ENCODE measurements around the gene IL23A.

IL23A gene

DNA sequence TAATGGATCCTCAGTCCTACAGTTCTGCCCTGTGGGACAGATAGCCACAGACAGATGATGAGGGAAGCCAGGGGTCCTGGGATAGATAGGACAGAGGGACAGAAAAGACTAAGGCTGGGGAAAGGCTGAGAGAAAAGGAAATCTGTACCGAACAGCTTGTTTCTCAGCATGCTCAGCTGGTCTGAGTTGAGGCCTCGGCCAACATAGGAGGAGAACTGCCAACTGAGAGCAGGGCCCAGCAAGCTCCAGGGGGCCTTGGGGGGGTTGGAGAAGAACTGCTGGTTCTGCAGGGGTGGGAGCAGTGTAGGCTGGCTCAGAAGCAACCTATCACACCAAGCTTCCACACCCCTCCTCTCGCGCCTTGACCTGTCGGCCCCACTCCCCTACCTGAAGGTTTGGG is 10.1 kb downstream of the IL23A start:
- H3K36me3 ChIP-seq (ENCODE audit: control insufficient read depth, insufficient read depth, low read length) = no peaks in the 10 kb centered on the region
- H3K9me3 ChIP-seq (ENCODE audit: control insufficient read depth, low read length) = no peaks in the 10 kb centered on the region
- TF ChIP-seq, protein P1, sequence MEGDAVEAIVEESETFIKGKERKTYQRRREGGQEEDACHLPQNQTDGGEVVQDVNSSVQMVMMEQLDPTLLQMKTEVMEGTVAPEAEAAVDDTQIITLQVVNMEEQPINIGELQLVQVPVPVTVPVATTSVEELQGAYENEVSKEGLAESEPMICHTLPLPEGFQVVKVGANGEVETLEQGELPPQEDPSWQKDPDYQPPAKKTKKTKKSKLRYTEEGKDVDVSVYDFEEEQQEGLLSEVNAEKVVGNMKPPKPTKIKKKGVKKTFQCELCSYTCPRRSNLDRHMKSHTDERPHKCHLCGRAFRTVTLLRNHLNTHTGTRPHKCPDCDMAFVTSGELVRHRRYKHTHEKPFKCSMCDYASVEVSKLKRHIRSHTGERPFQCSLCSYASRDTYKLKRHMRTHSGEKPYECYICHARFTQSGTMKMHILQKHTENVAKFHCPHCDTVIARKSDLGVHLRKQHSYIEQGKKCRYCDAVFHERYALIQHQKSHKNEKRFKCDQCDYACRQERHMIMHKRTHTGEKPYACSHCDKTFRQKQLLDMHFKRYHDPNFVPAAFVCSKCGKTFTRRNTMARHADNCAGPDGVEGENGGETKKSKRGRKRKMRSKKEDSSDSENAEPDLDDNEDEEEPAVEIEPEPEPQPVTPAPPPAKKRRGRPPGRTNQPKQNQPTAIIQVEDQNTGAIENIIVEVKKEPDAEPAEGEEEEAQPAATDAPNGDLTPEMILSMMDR (IDR thresholded peaks at IDR 0.05) = no peak

DNA sequence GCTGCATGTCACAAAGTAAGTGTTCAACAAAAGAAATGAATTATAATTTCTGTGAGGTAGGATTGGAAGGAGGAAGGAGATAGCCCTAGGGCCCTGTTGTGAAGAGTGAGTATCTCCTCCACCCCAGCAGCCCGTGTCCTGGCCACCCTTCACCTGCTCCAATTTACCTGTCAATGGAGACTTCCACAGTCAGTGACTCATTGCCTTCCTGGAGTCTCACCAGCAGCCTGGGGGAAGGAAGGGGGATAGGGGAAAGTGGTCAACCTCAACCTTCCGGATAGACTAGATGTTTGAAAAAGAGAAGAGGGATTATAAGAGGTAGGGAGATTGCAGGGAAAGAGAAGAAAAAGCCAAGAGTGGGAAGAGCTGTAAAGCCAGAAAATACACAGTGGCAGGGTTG is 12.0 kb downstream of the IL23A start:
- Histone ChIP-seq H3K4me2 (ENCODE audit: low read length) (no peak overlapping the region), H3K9ac (no peak overlapping the region), H3K79me2 (no peaks in the 10 kb centered on the region), H2AFZ (no peak overlapping the region), H3K27ac (no peak overlapping the region), H3K4me1 (no peaks in the 10 kb centered on the region), H3K9me3 (ENCODE audit: control insufficient read depth, low read length) (no peaks in the 10 kb centered on the region), H3K27me3 (ENCODE audit: control insufficient read depth, insufficient read depth, low read length) (no peaks in the 10 kb centered on the region), H3K36me3 (ENCODE audit: control insufficient read depth, insufficient read depth, low read length) (no peaks in the 10 kb centered on the region), H3K4me3 (ENCODE audit: low read depth, low read length) (no peak overlapping the region)
- TF ChIP-seq, protein P1 (IDR thresholded peaks at IDR 0.05) = no peak

More for the DNA sequence above, 10.1 kb downstream of the IL23A start:
- H3K27me3 ChIP-seq (ENCODE audit: control insufficient read depth, insufficient read depth, low read length) = no peaks in the 10 kb centered on the region
- no peak overlapping the region for H3K4me2 ChIP-seq (ENCODE audit: low read length)
- no peak overlapping the region for H2AFZ ChIP-seq
- H3K4me3 ChIP-seq (ENCODE audit: low read depth, low read length) = no peak overlapping the region
- H3K9ac ChIP-seq = no peak overlapping the region
- H3K79me2 ChIP-seq = no peaks in the 10 kb centered on the region
- no peak overlapping the region for H3K27ac ChIP-seq
- no peaks in the 10 kb centered on the region for H3K4me1 ChIP-seq

GRCh38 chr12:56351325-56351724 is 12.6 kb downstream of the IL23A start:
- no peak overlapping the region for H3K4me2 ChIP-seq (ENCODE audit: low read length)
- no peaks in the 10 kb centered on the region for H3K79me2 ChIP-seq
- no peak overlapping the region for H2AFZ ChIP-seq
- H3K4me1 ChIP-seq = no peaks in the 10 kb centered on the region
- no peak overlapping the region for H3K27ac ChIP-seq
- H3K4me3 ChIP-seq (ENCODE audit: low read depth, low read length) = no peak overlapping the region
- no peak overlapping the region for H3K9ac ChIP-seq
- H3K9me3 ChIP-seq (ENCODE audit: control insufficient read depth, low read length) = no peaks in the 10 kb centered on the region
- TF ChIP-seq, protein P1 (IDR thresholded peaks at IDR 0.05) = no peak
- H3K36me3 ChIP-seq (ENCODE audit: control insufficient read depth, insufficient read depth, low read length) = no peaks in the 10 kb centered on the region
- no peaks in the 10 kb centered on the region for H3K27me3 ChIP-seq (ENCODE audit: control insufficient read depth, insufficient read depth, low read length)

GRCh38 chr12:56358836-56359532 is 20.3 kb downstream of the IL23A start:
- TF ChIP-seq, protein P1 (IDR thresholded peaks at IDR 0.05) = no peak

More at GRCh38 chr12:56358836-56359532, 20.3 kb downstream of the IL23A start:
- Histone ChIP-seq H3K79me2 (no peaks in the 10 kb centered on the region), H3K27ac (peak overlapping the region; percentile 75), H3K4me1 (peaks cover 3% of the 10 kb centered on the region), H3K4me2 (ENCODE audit: low read length) (peak overlapping the region; percentile 93), H3K9me3 (ENCODE audit: control insufficient read depth, low read length) (no peaks in the 10 kb centered on the region), H3K27me3 (ENCODE audit: control insufficient read depth, insufficient read depth, low read length) (no peaks in the 10 kb centered on the region), H3K9ac (peak overlapping the region; percentile 49), H3K36me3 (ENCODE audit: control insufficient read depth, insufficient read depth, low read length) (no peaks in the 10 kb centered on the region), H3K4me3 (ENCODE audit: low read depth, low read length) (peak overlapping the region; percentile 96), H2AFZ (peak overlapping the region; percentile 71)
